GM12872 (cell line): Measurements from ENCODE around the gene RNF31.

ENCODE experiments used
- TF ChIP-seq, protein P1 (sequence below): IDR thresholded peaks from 3 replicates; pipeline ENCODE4 v1.5.1; 2011; ENCODE audit warnings: low read depth, mild to moderate bottlenecking, low read length, moderate library complexity; ENCODE audit not compliant: insufficient read depth

Gene RNF31

GRCh38 chr14:24137529-24138395 is 9.5 kb upstream of the RNF31 start:
- TF ChIP-seq, protein P1, sequence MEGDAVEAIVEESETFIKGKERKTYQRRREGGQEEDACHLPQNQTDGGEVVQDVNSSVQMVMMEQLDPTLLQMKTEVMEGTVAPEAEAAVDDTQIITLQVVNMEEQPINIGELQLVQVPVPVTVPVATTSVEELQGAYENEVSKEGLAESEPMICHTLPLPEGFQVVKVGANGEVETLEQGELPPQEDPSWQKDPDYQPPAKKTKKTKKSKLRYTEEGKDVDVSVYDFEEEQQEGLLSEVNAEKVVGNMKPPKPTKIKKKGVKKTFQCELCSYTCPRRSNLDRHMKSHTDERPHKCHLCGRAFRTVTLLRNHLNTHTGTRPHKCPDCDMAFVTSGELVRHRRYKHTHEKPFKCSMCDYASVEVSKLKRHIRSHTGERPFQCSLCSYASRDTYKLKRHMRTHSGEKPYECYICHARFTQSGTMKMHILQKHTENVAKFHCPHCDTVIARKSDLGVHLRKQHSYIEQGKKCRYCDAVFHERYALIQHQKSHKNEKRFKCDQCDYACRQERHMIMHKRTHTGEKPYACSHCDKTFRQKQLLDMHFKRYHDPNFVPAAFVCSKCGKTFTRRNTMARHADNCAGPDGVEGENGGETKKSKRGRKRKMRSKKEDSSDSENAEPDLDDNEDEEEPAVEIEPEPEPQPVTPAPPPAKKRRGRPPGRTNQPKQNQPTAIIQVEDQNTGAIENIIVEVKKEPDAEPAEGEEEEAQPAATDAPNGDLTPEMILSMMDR: no peak

- TF ChIP-seq, protein P1: no peak
Measured at GRCh38 chr14:24138396-24139271, 8.7 kb upstream of the RNF31 start.

GRCh38 chr14:24139272-24139934 is 7.9 kb upstream of the RNF31 start:
- TF ChIP-seq, protein P1: peak; percentile 21; the same call in 2 of the 3 replicates

- TF ChIP-seq, protein P1: peak; percentile 37; the same call in 2 of the 3 replicates
Measured at GRCh38 chr14:24141097-24141880, 6.0 kb upstream of the RNF31 start, which contains the start of gene EMC9. TSS of gene EMC9 (minus strand) at chr14:24141591. CDS start at chr14:24141304, 287 bp downstream.

DNA sequence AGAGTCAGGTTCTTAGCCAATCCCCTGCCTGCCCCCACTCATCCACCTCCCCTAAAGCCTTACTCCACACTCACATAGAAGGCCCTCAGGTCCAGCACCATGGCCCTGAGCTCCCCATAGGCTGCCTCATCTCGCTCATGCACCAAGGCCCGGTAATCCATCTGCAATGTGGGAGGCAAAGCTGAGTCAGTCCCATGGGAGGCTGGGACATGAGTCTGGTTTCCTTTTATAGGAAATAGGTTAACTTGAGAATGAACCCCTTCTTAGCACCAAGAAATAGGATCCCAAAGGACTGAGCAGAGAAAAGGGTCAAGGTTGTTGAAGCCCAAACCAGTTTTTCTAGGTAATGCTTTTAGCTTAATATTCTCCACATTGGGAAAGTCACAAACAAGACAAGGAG is 3.8 kb upstream of the RNF31 start:
- TF ChIP-seq, protein P1: no peak

- TF ChIP-seq, protein P1: no peak
Measured at GRCh38 chr14:24144451-24144850, 2.8 kb upstream of the RNF31 start.
